ENCODE measurements around the gene DERL3.

Gene DERL3

DNA sequence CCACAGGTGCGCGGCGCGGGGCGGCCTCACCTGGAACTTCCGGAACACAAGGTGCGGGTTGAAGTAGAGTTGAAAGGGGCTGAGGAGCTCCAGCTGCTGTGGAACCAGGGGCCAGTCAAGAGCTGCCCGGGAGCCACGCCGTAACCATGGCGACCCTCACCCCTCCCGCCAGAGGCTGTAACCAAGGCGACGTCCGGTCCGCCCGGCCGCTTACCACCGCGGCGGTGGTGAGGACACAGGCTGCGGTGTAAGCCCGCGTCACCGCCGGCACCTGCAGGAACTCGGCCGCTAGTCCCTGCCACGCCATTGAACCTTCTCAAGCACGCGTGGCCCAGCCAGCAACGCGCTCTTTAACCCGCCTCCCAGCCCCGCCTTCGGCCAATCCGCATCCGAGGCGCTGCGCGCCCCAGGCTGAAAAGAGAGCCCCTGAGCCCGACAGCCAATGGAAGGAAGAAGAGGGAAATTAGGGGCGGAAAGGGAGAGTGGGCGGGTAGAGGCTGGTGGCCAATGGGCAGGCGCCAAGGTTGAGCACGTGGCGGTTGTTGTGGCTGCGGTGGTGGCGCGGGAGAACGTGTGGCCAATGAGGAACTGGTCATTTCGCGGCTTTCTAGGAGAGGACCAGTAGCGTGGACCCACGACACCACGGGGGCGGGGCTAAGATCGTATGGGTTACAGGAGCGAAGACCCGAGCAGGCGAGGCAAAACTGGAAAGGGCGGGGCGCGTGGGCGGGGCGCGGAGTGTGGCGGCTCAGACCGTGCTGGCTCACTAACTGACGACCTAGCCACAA, at the start of gene DERL3 (continued):
- TF ChIP-seq ZFP69B (tag by site-specific recombination; IDR thresholded peaks at IDR 0.05) (no peak), ZNF138 (tag by site-specific recombination; IDR thresholded peaks at IDR 0.05; ENCODE audit: borderline replicate concordance) (no peak), KLF7 (tag by site-specific recombination; IDR thresholded peaks at IDR 0.05; ENCODE audit: borderline replicate concordance) (no peak), ZNF830 (tag by site-specific recombination; IDR thresholded peaks at IDR 0.05; ENCODE audit: low read depth) (no peak), ZNF18 (tag by site-specific recombination; IDR thresholded peaks at IDR 0.05) (no peak), ZNF623 (tag by site-specific recombination; IDR thresholded peaks at IDR 0.05) (no peak), ZNF184 (tag by site-specific recombination; IDR thresholded peaks at IDR 0.05) (no peak), HOXD13 (CRISPR knock-in tag; IDR thresholded peaks at IDR 0.05; ENCODE audit: borderline replicate concordance) (no peak), YY2 (tag by site-specific recombination; IDR thresholded peaks at IDR 0.05) (peak; percentile 65; the same call in 1 of the 2 replicates), ZNF561 (tag by site-specific recombination; IDR thresholded peaks at IDR 0.05; ENCODE audit: borderline replicate concordance) (peak; percentile 82), ZNF585B (tag by site-specific recombination; IDR thresholded peaks at IDR 0.05) (no peak), ZIC2 (tag by site-specific recombination; IDR thresholded peaks at IDR 0.05) (no peak), GLI4 (tag by site-specific recombination; IDR thresholded peaks at IDR 0.05) (no peak), ZNF488 (tag by site-specific recombination; IDR thresholded peaks at IDR 0.05) (no peak), ZNF157 (tag by site-specific recombination; IDR thresholded peaks at IDR 0.05) (no peak), ZBTB1 (tag by site-specific recombination; IDR thresholded peaks at IDR 0.05) (no peak), GLI2 (tag by site-specific recombination; IDR thresholded peaks at IDR 0.05; ENCODE audit: borderline replicate concordance, low read depth) (no peak), ZSCAN23 (tag by site-specific recombination; IDR thresholded peaks at IDR 0.05) (no peak), ZNF211 (tag by site-specific recombination; IDR thresholded peaks at IDR 0.05; ENCODE audit: low read depth) (no peak), ZNF701 (tag by site-specific recombination; IDR thresholded peaks at IDR 0.05) (no peak), PRDM1 (tag by site-specific recombination; IDR thresholded peaks at IDR 0.05) (peak; percentile 90), ZBTB6 (tag by site-specific recombination; IDR thresholded peaks at IDR 0.05) (no peak), ZNF16 (tag by site-specific recombination; IDR thresholded peaks at IDR 0.05; ENCODE audit: low read depth) (no peak), ZBTB44 (tag by site-specific recombination; IDR thresholded peaks at IDR 0.05) (no peak)
- TF ChIP-seq, protein P1, sequence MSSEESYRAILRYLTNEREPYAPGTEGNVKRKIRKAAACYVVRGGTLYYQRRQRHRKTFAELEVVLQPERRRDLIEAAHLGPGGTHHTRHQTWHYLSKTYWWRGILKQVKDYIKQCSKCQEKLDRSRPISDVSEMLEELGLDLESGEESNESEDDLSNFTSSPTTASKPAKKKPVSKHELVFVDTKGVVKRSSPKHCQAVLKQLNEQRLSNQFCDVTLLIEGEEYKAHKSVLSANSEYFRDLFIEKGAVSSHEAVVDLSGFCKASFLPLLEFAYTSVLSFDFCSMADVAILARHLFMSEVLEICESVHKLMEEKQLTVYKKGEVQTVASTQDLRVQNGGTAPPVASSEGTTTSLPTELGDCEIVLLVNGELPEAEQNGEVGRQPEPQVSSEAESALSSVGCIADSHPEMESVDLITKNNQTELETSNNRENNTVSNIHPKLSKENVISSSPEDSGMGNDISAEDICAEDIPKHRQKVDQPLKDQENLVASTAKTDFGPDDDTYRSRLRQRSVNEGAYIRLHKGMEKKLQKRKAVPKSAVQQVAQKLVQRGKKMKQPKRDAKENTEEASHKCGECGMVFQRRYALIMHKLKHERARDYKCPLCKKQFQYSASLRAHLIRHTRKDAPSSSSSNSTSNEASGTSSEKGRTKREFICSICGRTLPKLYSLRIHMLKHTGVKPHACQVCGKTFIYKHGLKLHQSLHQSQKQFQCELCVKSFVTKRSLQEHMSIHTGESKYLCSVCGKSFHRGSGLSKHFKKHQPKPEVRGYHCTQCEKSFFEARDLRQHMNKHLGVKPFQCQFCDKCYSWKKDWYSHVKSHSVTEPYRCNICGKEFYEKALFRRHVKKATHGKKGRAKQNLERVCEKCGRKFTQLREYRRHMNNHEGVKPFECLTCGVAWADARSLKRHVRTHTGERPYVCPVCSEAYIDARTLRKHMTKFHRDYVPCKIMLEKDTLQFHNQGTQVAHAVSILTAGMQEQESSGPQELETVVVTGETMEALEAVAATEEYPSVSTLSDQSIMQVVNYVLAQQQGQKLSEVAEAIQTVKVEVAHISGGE (tag by site-specific recombination; conservative IDR thresholded peaks at IDR 0.05; ENCODE audit: low read depth) = no peak
- TF ChIP-seq, protein P2, sequence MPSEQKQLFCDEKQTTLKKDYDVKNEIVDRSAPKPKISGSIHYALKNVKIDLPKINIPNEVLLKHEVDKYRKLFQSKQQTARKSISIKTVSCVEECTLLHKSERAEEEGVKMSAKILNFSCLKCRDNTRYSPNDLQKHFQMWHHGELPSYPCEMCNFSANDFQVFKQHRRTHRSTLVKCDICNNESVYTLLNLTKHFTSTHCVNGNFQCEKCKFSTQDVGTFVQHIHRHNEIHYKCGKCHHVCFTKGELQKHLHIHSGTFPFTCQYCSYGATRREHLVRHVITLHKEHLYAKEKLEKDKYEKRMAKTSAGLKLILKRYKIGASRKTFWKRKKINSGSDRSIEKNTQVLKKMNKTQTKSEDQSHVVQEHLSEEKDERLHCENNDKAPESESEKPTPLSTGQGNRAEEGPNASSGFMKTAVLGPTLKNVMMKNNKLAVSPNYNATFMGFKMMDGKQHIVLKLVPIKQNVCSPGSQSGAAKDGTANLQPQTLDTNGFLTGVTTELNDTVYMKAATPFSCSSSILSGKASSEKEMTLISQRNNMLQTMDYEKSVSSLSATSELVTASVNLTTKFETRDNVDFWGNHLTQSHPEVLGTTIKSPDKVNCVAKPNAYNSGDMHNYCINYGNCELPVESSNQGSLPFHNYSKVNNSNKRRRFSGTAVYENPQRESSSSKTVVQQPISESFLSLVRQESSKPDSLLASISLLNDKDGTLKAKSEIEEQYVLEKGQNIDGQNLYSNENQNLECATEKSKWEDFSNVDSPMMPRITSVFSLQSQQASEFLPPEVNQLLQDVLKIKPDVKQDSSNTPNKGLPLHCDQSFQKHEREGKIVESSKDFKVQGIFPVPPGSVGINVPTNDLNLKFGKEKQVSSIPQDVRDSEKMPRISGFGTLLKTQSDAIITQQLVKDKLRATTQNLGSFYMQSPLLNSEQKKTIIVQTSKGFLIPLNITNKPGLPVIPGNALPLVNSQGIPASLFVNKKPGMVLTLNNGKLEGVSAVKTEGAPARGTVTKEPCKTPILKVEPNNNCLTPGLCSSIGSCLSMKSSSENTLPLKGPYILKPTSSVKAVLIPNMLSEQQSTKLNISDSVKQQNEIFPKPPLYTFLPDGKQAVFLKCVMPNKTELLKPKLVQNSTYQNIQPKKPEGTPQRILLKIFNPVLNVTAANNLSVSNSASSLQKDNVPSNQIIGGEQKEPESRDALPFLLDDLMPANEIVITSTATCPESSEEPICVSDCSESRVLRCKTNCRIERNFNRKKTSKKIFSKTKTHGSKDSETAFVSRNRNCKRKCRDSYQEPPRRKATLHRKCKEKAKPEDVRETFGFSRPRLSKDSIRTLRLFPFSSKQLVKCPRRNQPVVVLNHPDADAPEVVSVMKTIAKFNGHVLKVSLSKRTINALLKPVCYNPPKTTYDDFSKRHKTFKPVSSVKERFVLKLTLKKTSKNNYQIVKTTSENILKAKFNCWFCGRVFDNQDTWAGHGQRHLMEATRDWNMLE (tag by site-specific recombination; conservative IDR thresholded peaks at IDR 0.05; ENCODE audit: low read depth) = no peak

Measured in HEK293 (cell line).